DMS114 treated with DMSO at 0.1 percent for 48 hours (cell line): ENCODE data around the gene PPP1R12C.

Source experiments
- DNase-seq: peaks from one replicate; lab custom pipeline; 2025; ENCODE audit not compliant: unreplicated experiment; lab: John Stamatoyannopoulos, UW

The PPP1R12C gene

DNA sequence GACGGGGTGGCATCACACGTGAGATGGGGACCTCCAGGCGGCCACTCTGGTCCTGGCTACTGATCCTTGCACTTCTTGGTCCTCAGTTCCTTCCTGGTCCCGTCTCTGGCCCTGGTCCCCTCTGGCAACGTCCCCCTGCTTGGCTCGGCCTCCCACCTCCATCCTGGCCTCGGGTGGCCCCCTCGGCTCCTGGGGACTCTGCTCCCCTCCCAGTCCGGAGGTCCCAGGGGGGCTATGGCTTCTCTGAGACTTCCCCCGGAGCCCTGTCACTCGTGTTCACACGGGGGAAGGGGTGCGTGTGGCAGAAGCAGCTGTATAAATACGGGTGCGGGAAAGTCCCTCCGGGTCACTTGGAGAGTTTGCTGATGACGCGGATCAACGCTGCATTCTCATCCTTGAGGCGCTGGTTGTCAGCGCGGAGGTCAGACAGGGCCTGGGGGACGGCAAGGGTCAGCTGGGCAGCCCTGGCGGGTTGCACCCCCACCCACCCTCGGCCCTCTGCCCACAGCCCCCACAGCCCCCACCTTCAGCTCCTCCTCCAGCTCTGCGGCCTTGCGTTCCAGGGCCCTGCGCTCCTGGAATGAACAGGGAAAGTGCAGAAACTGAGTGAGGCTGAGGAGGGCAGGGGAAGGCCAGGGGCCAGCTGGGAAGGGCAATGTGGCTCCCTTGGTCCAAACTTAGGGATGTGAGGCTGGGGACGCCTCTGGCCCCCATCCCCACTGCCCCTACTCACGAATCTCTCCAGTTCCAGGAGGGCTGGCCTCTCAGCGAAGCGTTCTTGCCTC lies 26.1 kb downstream of the PPP1R12C start:
- no peak for DNase-seq

DNA sequence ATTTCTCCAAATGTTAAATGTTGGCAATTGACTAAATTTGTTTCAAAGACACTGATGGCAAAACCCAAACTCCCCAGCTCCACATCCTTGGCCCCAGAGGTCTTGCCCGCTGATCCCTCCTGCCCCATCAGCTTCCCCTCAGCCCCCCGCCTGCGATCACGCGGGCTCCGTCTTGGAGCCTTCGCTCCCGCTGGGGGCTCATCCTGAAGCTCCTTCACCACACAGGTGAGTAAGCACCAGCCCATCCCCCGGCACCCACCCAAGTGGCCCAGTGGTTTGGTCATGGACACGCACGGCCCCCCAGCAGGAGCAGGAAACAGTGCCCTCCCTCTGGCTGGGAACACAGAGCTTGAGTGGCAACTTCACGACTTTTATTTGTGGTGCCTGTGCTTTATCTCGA lies 26.9 kb downstream of the PPP1R12C start:
- no peak for DNase-seq

GRCh38 chr19:55089342-55089944 lies 28.0 kb downstream of the PPP1R12C start:
- DNase-seq: no peak

- DNase-seq: peak; percentile 44
Observed at GRCh38 chr19:55088543-55089341, 28.7 kb downstream of the PPP1R12C start.

GRCh38 chr19:55088021-55088451 lies 29.4 kb downstream of the PPP1R12C start:
- no peak for DNase-seq

GRCh38 chr19:55087542-55087901 lies 29.9 kb downstream of the PPP1R12C start:
- no peak for DNase-seq

- no peak for DNase-seq
Observed at GRCh38 chr19:55086730-55087541, 30.5 kb downstream of the PPP1R12C start.

DNA sequence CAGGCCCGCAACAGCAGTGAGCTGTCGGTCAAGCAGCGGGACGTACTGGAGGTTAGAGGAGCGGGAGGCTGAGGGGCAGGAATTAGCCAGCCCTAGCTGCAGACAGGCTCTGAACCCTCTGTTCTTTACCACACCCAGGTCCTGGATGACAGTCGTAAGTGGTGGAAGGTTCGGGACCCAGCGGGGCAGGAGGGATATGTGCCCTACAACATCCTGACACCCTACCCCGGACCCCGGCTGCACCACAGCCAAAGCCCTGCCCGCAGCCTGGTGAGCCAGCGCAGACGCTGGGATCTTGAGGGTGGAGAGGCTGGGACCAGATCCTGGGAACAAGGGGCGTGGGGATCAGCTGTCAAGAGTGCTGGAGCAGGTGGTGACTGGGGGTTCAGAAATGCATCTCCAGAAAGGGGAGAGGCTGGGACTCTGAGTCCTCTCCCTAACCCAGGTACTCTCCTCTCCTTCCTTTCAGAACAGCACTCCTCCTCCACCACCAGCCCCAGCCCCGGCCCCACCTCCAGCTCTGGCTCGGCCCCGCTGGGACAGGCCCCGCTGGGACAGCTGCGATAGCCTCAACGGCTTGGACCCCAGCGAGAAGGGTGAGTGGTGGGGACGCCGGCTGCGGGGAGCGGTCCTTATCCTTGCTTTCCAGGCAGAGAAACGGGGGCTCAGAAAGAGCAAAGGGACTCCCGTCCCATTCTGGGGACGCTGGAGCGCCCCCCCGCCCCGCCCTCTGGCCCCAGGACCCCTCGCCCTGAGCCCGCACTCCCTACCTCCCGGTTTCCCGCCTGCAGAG lies 31.3 kb downstream of the PPP1R12C start:
- no peak for DNase-seq

DNA sequence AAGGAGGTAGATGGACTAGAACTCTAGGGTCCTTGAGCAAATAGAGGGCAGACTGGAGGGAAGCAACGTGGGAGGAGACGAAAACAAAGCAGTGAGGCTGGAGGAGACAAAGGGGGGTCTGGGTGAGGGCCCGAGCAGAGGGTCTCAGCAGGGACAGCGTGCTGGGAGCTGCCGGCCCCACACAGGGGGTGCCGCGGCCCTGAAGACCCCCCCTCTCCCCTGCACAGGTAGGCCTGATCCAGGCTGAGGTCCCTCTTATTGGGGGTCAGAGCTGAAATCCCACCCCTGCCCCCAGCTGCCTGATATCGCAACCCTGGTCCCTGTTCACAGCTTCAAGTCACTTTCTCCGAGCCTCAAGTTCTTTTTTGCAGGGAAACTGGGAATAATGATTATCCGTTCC lies 33.0 kb downstream of the PPP1R12C start:
- DNase-seq: no peak

GRCh38 chr19:55083004-55083850 lies 34.2 kb downstream of the PPP1R12C start:
- DNase-seq: no peak

- peak; percentile 92 for DNase-seq
Observed at GRCh38 chr19:55082020-55082851, 35.2 kb downstream of the PPP1R12C start.

- DNase-seq: no peak
Observed at GRCh38 chr19:55081770-55082019, 35.7 kb downstream of the PPP1R12C start.

DNA sequence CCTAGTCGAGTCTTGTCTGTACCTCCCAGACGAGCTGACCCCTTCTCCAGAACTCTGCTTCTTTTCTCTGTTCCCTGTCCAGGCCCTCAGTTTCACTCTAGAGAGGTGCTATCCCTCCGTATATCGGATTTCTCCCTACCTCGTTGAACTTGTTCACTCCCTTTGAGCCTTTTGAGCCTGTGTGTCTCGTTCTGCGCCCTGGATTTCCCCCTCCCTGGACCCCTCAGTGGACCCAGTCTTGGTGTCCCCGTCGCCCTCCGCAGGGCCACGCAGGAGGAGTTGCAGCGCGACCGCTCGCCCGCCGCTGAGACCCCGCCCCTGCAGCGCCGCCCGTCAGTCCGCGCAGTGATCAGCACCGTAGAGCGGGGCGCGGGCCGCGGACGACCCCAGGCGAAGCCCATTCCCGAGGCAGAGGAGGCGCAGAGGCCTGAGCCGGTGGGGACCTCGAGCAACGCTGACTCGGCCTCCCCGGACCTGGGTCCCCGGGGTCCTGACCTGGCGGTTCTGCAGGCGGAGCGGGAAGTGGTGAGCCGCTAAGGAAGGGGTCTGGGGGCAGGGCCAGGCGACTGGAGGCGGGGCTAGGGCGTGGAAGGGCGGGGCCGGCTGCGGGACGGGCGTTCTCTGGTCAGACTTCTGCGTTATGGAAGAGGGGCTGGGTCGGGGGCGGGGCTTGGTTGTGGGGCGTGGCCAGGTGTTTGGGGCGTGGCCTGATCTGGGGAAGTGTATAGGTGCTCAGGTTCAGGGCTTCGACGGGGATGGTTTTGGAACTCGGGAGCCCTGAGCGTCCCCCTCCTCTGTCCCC lies 36.3 kb downstream of the PPP1R12C start:
- peak; percentile 85 for DNase-seq

DNA sequence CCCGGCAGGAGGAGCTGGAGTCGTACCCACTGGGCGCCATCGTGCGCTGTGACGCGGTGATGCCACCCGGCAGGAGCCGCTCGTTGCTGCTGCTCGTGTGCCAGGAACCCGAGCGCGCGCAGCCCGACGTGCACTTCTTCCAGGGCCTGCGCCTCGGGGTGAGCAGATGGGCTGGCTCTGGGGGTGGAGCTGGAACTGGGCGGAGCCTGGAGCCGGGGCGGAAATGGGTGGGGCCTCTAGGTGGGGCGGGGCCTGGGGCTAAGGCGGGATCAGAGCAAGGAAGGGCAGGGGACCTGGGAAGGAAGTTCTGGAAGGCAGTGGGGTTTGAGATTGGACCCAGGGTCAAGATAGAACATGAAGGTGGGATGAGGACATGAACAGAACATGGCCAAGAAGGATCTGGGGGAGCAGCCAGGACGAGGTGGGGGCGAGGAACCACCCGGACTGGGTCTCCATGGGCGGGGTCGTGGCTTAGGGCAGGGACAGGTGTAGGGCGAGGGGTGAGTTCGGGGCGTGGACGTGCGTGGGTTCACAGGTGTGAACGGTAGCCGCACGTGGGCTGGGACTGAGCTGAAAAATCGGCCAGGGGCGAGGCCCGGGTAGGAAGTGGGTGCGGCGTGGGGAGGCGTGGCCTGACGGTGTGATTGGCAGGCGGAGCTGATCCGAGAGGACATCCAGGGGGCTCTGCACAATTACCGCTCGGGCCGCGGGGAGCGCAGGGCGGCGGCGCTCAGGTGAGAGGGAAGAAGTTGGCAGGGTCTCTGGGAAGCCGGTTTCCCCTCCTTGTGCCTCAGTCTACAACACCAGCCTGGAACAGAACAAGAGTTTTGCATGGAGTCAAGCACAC lies 37.1 kb downstream of the PPP1R12C start:
- DNase-seq: peak; percentile 43

- DNase-seq: no peak
Observed at GRCh38 chr19:55079400-55080038, 37.9 kb downstream of the PPP1R12C start.

- no peak for DNase-seq
Observed at GRCh38 chr19:55078996-55079395, 38.4 kb downstream of the PPP1R12C start.

- no peak for DNase-seq
Observed at GRCh38 chr19:55077106-55077505, 40.3 kb downstream of the PPP1R12C start.
